RWPE2 (cell line): Measurements from ENCODE around the gene ZDHHC17.

ENCODE experiments used
- ATAC-seq: fragments of 200-7000 bp; cut with Tn5 transposase; 3 replicates; pipeline ENCODE4 v1.9.1; 2021; ENCODE audit warnings: low read depth
- DNase-seq: peaks from one replicate; pipeline ENCODE4 v3.0.0-alpha.2; 2020; ENCODE audit warnings: low spot score
- H3K27ac ChIP-seq: fragments of 450-650 bp; 2 replicates; pipeline ENCODE4 v1.5.1; 2017; ENCODE audit warnings: mild to moderate bottlenecking; ENCODE audit not compliant: poor library complexity, severe bottlenecking
- H3K27me3 ChIP-seq: fragments of 250-450 bp; sonication (Bioruptor Pico); 2 replicates; pipeline ENCODE4 v1.5.1; 2021; ENCODE audit warnings: mild to moderate bottlenecking, moderate library complexity; ENCODE audit not compliant: insufficient read depth, poor library complexity, severe bottlenecking
- H3K36me3 ChIP-seq: fragments of 250-450 bp; sonication (Bioruptor Pico); 2 replicates; pipeline ENCODE4 v1.5.1; 2020; ENCODE audit warnings: low read depth, mild to moderate bottlenecking, moderate library complexity
- H3K4me1 ChIP-seq: fragments of 250-450 bp; sonication (Bioruptor Pico); 2 replicates; pipeline ENCODE4 v1.5.1; 2021; ENCODE audit warnings: mild to moderate bottlenecking, moderate library complexity; ENCODE audit not compliant: insufficient read depth, poor library complexity, severe bottlenecking
- H3K4me3 ChIP-seq: fragments of 250-450 bp; sonication (Bioruptor Pico); 2 replicates; pipeline ENCODE4 v1.5.1; 2021; ENCODE audit warnings: mild to moderate bottlenecking, moderate library complexity; ENCODE audit not compliant: severe bottlenecking
- H3K9me3 ChIP-seq: fragments of 250-450 bp; sonication (Bioruptor Pico); 2 replicates; pipeline ENCODE4 v1.5.1; 2021; ENCODE audit warnings: mild to moderate bottlenecking, moderate library complexity; ENCODE audit not compliant: severe bottlenecking
- TF ChIP-seq, protein P1 (sequence below): fragments of 450-650 bp; IDR thresholded peaks from one replicate; pipeline ENCODE4 v1.5.1; 2017; ENCODE audit warnings: mild to moderate bottlenecking, moderate library complexity; ENCODE audit not compliant: poor library complexity, severe bottlenecking

Gene ZDHHC17

DNA sequence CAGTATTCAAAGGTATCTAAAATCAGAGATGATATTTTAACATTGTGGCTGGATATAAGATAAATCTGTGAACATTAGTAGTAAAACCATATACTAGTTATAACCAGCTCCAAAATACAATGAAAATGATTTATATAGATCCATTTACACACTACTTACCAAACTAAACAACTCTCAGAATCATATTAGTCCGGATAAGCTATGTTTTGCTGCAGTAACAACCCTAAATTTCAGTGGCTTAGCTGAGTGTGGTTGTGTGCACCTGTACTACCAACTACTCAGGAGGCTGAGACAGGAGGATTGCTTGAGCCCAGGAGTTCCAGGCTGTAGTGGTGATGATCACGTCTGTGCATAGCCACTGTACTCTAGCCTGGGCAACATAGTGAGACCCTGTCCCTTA, 23.8 kb downstream of the ZDHHC17 start:
- ATAC-seq (no peak), DNase-seq (no peak)
- Histone ChIP-seq H3K9me3 (peaks cover 2% of the 10 kb centered on the region), H3K4me3 (no peak overlapping the region), H3K36me3 (no peaks in the 10 kb centered on the region), H3K27ac (no peak overlapping the region), H3K27me3 (no peaks in the 10 kb centered on the region), H3K4me1 (peaks cover 15% of the 10 kb centered on the region)
- TF ChIP-seq, protein P1, sequence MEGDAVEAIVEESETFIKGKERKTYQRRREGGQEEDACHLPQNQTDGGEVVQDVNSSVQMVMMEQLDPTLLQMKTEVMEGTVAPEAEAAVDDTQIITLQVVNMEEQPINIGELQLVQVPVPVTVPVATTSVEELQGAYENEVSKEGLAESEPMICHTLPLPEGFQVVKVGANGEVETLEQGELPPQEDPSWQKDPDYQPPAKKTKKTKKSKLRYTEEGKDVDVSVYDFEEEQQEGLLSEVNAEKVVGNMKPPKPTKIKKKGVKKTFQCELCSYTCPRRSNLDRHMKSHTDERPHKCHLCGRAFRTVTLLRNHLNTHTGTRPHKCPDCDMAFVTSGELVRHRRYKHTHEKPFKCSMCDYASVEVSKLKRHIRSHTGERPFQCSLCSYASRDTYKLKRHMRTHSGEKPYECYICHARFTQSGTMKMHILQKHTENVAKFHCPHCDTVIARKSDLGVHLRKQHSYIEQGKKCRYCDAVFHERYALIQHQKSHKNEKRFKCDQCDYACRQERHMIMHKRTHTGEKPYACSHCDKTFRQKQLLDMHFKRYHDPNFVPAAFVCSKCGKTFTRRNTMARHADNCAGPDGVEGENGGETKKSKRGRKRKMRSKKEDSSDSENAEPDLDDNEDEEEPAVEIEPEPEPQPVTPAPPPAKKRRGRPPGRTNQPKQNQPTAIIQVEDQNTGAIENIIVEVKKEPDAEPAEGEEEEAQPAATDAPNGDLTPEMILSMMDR, result no peak

DNA sequence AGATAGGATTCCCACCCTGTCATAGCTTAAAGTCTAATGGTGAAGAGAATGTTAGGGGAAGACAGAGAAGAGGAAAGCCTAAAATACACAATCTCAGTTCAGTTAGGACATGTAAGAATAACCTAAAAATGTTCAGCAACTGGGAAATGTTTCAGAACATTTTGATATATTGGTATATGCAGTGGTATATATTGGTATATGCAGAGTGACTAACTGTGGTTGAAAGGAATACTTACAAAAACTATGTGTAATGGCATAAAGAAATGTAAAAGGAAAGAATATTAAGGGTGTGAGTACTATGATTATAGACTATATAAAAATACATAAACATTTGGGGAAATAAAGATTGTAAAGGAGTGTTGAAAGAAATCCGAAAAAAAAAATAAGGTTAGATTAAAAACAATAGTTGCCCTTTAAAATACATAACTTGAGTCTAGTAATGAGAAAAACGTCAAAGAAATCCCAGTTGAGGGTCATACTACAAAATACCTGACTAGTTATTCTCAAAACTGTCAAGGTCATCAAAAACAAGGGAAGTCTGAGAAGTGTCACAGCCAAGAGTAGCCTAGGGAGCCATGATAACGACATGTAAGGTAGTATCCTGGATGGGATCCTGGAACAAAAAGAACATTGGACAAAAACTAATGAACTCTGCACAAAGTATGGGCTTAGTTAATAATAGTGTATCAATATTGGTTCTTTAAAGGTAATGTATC, 25.6 kb downstream of the ZDHHC17 start:
- no peaks in the 10 kb centered on the region for H3K27me3 ChIP-seq
- H3K4me1 ChIP-seq, result peaks cover 12% of the 10 kb centered on the region
- no peak overlapping the region for H3K4me3 ChIP-seq
- H3K27ac ChIP-seq, result no peak overlapping the region
- peaks cover 2% of the 10 kb centered on the region for H3K9me3 ChIP-seq
- DNase-seq (no peak), ATAC-seq (no peak)
- H3K36me3 ChIP-seq, result no peaks in the 10 kb centered on the region
- TF ChIP-seq, protein P1, result no peak

DNA sequence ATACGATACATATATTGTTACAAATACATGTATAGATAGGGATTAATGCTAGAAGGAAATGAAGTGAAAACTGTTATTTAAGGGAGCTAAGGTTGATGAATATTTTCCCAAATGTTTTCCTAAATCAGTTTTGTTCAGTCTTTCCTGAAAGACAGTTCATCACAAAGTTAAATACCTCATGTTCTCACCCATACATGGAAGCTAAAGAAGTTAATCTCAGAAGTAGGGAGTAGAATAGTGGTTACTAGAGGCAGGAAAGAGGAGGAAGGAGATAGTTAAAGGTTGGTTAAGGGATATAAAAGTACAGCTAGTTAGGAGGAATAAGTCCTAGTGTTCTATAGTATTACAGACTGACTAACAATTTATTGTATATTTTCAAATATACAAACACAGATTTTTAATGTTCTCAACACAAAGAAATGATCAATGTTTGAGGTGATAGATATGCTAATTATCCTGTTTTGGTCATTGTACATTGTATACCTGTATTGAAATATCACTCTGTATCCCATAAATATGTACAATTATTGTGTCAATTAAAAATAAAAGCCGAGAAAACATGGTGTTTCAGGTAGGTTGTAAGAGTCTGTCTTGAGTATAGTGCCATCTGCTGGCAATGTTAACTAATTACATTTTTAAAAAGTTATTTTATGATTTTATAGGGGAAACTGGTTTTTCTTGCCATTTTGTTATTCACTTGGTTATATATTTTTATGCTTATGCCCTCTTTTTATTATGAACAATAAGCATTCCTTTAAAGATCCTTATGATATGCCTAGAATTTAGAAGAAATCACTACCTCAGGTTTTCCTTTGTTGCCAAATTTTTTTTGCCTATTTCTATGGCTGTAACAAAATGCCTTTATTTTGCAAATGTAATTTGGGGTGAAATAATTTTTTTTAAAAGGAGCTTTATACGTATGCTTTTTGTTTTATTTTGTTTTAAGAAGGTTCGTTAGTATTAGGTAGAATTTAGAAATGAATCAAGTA, 26.9 kb downstream of the ZDHHC17 start:
- DNase-seq (no peak), ATAC-seq (no peak)
- peaks cover 2% of the 10 kb centered on the region for H3K9me3 ChIP-seq
- H3K36me3 ChIP-seq, result no peaks in the 10 kb centered on the region
- no peaks in the 10 kb centered on the region for H3K27me3 ChIP-seq
- TF ChIP-seq, protein P1, result peak; percentile 88
- H3K4me1 ChIP-seq, result peaks cover 9% of the 10 kb centered on the region
- no peak overlapping the region for H3K27ac ChIP-seq
- no peak overlapping the region for H3K4me3 ChIP-seq

DNA sequence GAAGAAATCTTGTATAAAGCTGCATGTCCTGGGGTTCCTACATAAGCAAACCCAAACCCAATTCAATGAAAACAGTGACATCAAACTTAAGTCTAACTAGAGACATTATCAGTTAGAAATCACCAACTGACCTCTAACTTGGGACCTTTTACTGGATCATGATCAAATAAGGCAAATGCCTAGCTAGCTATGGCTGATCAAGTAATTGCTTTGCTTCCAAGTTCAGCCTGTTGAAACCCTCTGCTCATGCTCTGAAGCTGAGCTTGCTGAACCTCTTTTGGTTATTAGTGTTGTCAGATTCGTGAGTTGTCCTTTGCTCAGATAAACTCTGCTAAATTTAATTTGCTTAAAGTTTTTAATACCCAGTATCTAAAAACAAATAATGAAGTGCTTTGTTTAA, 28.9 kb downstream of the ZDHHC17 start:
- Histone ChIP-seq H3K4me3 (no peak overlapping the region), H3K9me3 (peaks cover 2% of the 10 kb centered on the region), H3K27ac (no peak overlapping the region), H3K36me3 (peaks cover 2% of the 10 kb centered on the region; the same call in 1 of the 2 replicates), H3K4me1 (peaks cover 9% of the 10 kb centered on the region), H3K27me3 (no peaks in the 10 kb centered on the region)
- ATAC-seq (no peak), DNase-seq (no peak)
- TF ChIP-seq, protein P1, result no peak
